GM12891 (cell line): ENCODE results near the gene SIGLEC8. TPM values are rescaled to one million over a fixed set of nuclear protein-coding genes. Genes with fewer than 3 reads are reported as not detected.
"Not testable (repeated sequence)": the region's sequence is repeated elsewhere in the genome, so short reads cannot be mapped to it uniquely, and the experiment has no call there.

ENCODE experiments used
- DNase-seq: peaks from one replicate; pipeline ENCODE4 v3.0.0; 2011; ENCODE audit warnings: low spot score; ENCODE audit not compliant: insufficient read length
- FAIRE-seq: peaks from 2 replicates; lab custom pipeline; 2011; peaks lifted over from hg19 to GRCh38; lab: Jason Lieb, UNC
- PAX5 ChIP-seq: IDR thresholded peaks from 2 replicates; pipeline ENCODE4 v1.6.1; 2011; ENCODE audit warnings: low read length, moderate library complexity, mild to moderate bottlenecking; ENCODE audit not compliant: insufficient read depth, severe bottlenecking
- POLR2A ChIP-seq: IDR thresholded peaks from 2 replicates; pipeline ENCODE4 v1.6.1; 2011; ENCODE audit warnings: low read depth, low read length, control low read depth
- POLR2AphosphoS5 ChIP-seq: IDR thresholded peaks from 2 replicates; pipeline ENCODE4 v1.6.1; 2011; ENCODE audit warnings: low read depth, low read length, control low read depth
- POU2F2 ChIP-seq: IDR thresholded peaks from 2 replicates; pipeline ENCODE4 v1.6.1; 2011; ENCODE audit warnings: low read depth, mild to moderate bottlenecking, control low read depth, low read length, moderate library complexity
- SPI1 ChIP-seq: IDR thresholded peaks from 2 replicates; pipeline ENCODE4 v1.6.1; 2011; ENCODE audit warnings: low read depth, low read length, control low read depth
- TAF1 ChIP-seq: IDR thresholded peaks from 2 replicates; pipeline ENCODE4 v1.6.1; 2011; ENCODE audit warnings: low read depth, low read length, control low read depth
- polyA plus RNA-seq: library from polyadenylated mRNA; unstranded; fragments of >200 nt; gene quantifications from one replicate; pipeline ENCODE4 v1.2.1, GENCODE V29; 2012; ENCODE audit warnings: low read depth, missing spikeins, inconsistent platforms; ENCODE audit not compliant: missing spikeins

The SIGLEC8 gene
- not detected for polyA plus RNA-seq

GRCh38 chr19:51458051-51458645, at the start of gene SIGLEC8:
SIGLEC8 (minus strand) TSS chr19:51458454; CDS start chr19:51458387, 67 bp downstream.
- no peak for DNase-seq
- TF ChIP-seq TAF1 = no peak
- TF ChIP-seq SPI1 = no peak
- no peak for TF ChIP-seq POLR2A
- no peak for TF ChIP-seq POLR2AphosphoS5
- no peak for TF ChIP-seq PAX5
- no peak for TF ChIP-seq POU2F2
- no peak for FAIRE-seq

DNA sequence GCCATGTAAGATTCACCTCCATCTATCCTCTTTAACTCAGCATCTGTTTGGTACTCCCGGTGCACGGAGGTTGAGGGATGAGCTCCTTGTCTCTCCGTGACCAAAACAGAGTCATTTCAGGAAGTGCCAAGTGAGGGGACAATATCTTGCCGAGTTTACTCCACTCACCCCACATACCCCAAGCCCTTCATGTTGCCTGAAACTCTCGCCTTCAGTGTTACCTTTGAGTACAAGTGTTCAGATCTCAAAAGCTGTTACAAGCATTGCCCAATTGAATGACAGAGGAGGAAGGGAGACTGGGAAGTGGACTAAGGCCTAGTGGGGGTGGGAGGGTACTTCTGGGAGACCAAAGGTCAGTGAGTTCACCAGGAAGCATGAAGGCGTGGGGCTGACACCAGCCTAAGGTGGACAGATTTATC, 49.4 kb upstream of the SIGLEC8 start:
- no peak for DNase-seq
- FAIRE-seq = no peak
- TF ChIP-seq PAX5 (no peak), POLR2AphosphoS5 (no peak), POU2F2 (no peak), TAF1 (no peak), SPI1 (no peak), POLR2A (no peak)

DNA sequence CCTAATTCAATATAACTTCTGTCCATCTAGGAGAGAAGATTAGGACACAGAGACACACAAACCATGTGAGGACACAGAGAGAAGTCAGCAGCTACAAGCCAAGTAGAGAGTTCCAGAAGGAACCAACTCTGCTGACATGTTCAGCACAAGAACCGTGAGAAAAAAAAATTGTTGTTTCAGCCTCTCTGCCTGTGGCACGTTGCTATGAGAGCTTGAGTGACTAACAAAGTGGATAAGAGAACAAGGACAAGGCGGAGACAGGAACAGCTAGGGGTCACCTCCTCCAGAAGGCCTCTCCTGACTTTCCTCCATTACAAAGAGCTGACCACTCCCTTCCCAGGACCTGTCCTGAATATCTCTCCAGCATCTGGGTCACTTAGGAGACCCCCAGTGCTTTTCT, 48.9 kb upstream of the SIGLEC8 start:
- TF ChIP-seq SPI1 (no peak), POU2F2 (no peak), POLR2AphosphoS5 (no peak), POLR2A (no peak), PAX5 (no peak), TAF1 (no peak)
- DNase-seq (no peak), FAIRE-seq (no peak)

- TF ChIP-seq PAX5 (no peak), TAF1 (no peak), SPI1 (no peak)
- FAIRE-seq = no peak
- no peak for DNase-seq
Measured at GRCh38 chr19:51505904-51506303, 47.6 kb upstream of the SIGLEC8 start.

GRCh38 chr19:51503896-51504295, 45.6 kb upstream of the SIGLEC8 start:
- TF ChIP-seq SPI1 (no peak), POLR2AphosphoS5 (no peak), PAX5 (no peak), POLR2A (no peak), POU2F2 (no peak), TAF1 (no peak)
- FAIRE-seq (no peak), DNase-seq (no peak)

- FAIRE-seq (no peak), DNase-seq (no peak)
- no peak for TF ChIP-seq PAX5
- no peak for TF ChIP-seq POLR2A
- TF ChIP-seq POU2F2 = no peak
- TF ChIP-seq POLR2AphosphoS5 = no peak
- TF ChIP-seq SPI1 = no peak
- TF ChIP-seq TAF1 = no peak
Measured at GRCh38 chr19:51503286-51503817, 45.1 kb upstream of the SIGLEC8 start.

GRCh38 chr19:51501594-51502263, 43.5 kb upstream of the SIGLEC8 start, which contains the start of gene SIGLEC12:
SIGLEC12 (minus strand) TSS chr19:51501800; CDS start chr19:51501733, 67 bp downstream.
- FAIRE-seq = no peak
- DNase-seq = no peak
- TF ChIP-seq POLR2A = no peak
- no peak for TF ChIP-seq SPI1
- TF ChIP-seq POLR2AphosphoS5 = no peak
- TF ChIP-seq PAX5 = no peak
- TF ChIP-seq POU2F2 = no peak
- TF ChIP-seq TAF1 = no peak

DNA sequence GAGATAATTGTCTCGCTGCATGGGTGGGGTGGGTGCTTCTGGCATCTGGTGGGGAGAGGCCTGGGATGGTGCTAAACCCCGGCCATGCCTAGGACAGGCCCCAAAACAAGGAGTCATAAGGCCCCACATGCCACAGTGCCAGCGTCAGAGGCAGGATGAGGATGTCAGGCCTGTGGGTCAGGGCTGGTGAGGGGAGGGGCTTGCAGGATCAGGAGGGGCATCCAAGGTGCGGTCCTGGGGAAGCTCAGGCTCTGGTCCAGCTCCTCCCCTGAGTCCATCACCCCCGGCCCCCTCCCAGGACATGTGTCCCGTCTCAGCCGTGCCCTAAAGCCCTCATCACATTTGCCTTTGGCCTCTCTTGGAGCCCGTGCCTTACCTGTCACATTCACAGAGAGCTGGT, 42.7 kb upstream of the SIGLEC8 start:
- FAIRE-seq, DNase-seq: not testable (repeated sequence)

GRCh38 chr19:51497666-51498065, 39.4 kb upstream of the SIGLEC8 start:
- DNase-seq (no peak), FAIRE-seq (no peak)
- TF ChIP-seq PAX5 (no peak), SPI1 (no peak), POLR2AphosphoS5 (no peak), POU2F2 (no peak), TAF1 (no peak), POLR2A (no peak)

DNA sequence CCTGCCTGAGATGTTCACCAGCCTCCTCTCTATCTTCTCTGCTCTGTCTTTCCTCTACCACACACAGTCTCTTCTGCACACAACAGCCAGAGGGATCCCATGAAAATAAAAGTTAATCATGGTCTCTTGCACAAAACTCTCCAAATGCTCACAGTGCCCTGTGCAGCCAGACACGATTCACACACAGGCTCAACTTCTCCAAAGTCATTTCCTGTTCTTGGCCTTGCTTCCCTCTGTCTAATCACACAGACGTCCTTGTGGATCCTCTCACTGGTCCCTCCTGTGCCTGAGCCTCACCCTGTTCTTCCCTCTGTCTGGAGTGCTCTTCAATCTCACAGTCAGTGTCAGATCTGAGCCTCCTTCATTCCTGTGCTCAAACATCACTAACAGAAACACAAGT, 35.5 kb upstream of the SIGLEC8 start:
- TF ChIP-seq PAX5 (no peak), TAF1 (no peak), SPI1 (no peak), POLR2AphosphoS5 (no peak), POU2F2 (no peak), POLR2A (no peak)
- FAIRE-seq (no peak), DNase-seq (no peak)
